Endothelial cell of umbilical vein (primary cell): Measurements from ENCODE around the gene RPS25. TPM values are rescaled to one million over a fixed set of nuclear protein-coding genes. Genes with fewer than 3 reads are reported as not detected.

Source experiments
- BruUV-seq: library from RNA; stranded (reverse); fragments of 400-500 nt; replicated peaks from 2 replicates; lab custom pipeline; 2021; lab: Mats Ljungman, UMichigan
- CTCF ChIA-PET: fragments of 300-600, 350-600 bp; sonication (Branson Sonifier 250); formaldehyde crosslinking; loops from one replicate; lab custom pipeline; 2021; ENCODE audit warnings: antibody characterized with exemption, inconsistent platforms; lab: Charles Lee
- POLR2A ChIA-PET: fragments of 300-600, 350-600 bp; sonication (Branson Sonifier 250); formaldehyde crosslinking; loops from one replicate; lab custom pipeline; 2021; ENCODE audit warnings: antibody characterized with exemption, inconsistent platforms; lab: Charles Lee
- DNase-seq: peaks from one replicate; pipeline ENCODE4 v3.0.0-alpha.2; 2011; ENCODE audit warnings: low read depth, low spot score
- FAIRE-seq: peaks from 2 replicates; lab custom pipeline; 2011; peaks lifted over from hg19 to GRCh38; lab: Jason Lieb, UNC
- H2AFZ ChIP-seq: 2 replicates; pipeline ENCODE4 v1.6.0; 2012; ENCODE audit warnings: low read depth, low read length, control low read depth, inconsistent platforms
- H3K27ac ChIP-seq: 2 replicates; pipeline ENCODE4 v1.5.1; 2011; ENCODE audit warnings: low read depth, mild to moderate bottlenecking, control low read depth, low read length, moderate library complexity; ENCODE audit not compliant: insufficient read depth
- H3K27me3 ChIP-seq, 2 experiments: 2 replicates each; pipeline versions ENCODE4 v1.6.0 to v1.6.1; 2011; ENCODE audit warnings: low read length in 2 of 2, mixed read lengths in 1 of 2; ENCODE audit not compliant: control insufficient read depth in 2 of 2, insufficient read depth in 2 of 2
- H3K36me3 ChIP-seq, 2 experiments: 2 replicates in 1 of 2; 3 replicates in 1 of 2; pipeline ENCODE4 v1.5.1; 2011; ENCODE audit warnings: low read length in 2 of 2, mild to moderate bottlenecking in 1 of 2, moderate library complexity in 1 of 2; ENCODE audit not compliant: control insufficient read depth in 2 of 2, insufficient read depth in 2 of 2; ENCODE audit errors: extremely low read depth in 1 of 2
- H3K4me1 ChIP-seq: 3 replicates; pipeline ENCODE4 v1.5.1; 2011; ENCODE audit warnings: mild to moderate bottlenecking, low read length; ENCODE audit not compliant: control insufficient read depth, insufficient read depth; ENCODE audit errors: extremely low read depth
- H3K4me2 ChIP-seq: 2 replicates; pipeline ENCODE4 v1.6.1; 2011; ENCODE audit warnings: low read length, control low read depth, mixed read lengths; ENCODE audit not compliant: insufficient read depth
- H3K4me3 ChIP-seq, 3 experiments: fragments of 200-600 bp in 1 of 3; sonication (generic), shearing (Covaris generic) in 1 of 3; replicated peaks in 1 of 3; 2 replicates each; pipeline ENCODE4 v1.5.1; 2011 to 2016; ENCODE audit warnings: control low read depth in 3 of 3, low read length in 3 of 3, mild to moderate bottlenecking in 2 of 3, inconsistent platforms in 1 of 3, low read depth in 1 of 3, moderate library complexity in 1 of 3; ENCODE audit not compliant: insufficient read depth in 1 of 3
- H3K79me2 ChIP-seq: 2 replicates; pipeline ENCODE4 v1.6.0; 2012; ENCODE audit warnings: low read length, inconsistent platforms; ENCODE audit not compliant: control insufficient read depth, insufficient read depth
- H3K9ac ChIP-seq: replicated peaks from 2 replicates; pipeline ENCODE3; 2011; ENCODE audit warnings: low read length, control low read depth; ENCODE audit not compliant: insufficient read depth; ENCODE audit errors: extremely low read depth
- H3K9me1 ChIP-seq: replicated peaks from 3 replicates; pipeline ENCODE4 v1.6.0; 2011; ENCODE audit warnings: mild to moderate bottlenecking, low read length; ENCODE audit not compliant: control insufficient read depth, insufficient read depth; ENCODE audit errors: extremely low read depth
- H3K9me3 ChIP-seq: replicated peaks from 2 replicates; pipeline ENCODE4 v1.5.1; 2012; ENCODE audit warnings: low read length, inconsistent platforms; ENCODE audit not compliant: control insufficient read depth, insufficient read depth
- H4K20me1 ChIP-seq: replicated peaks from 2 replicates; pipeline ENCODE3; 2011; ENCODE audit warnings: mild to moderate bottlenecking, low read length; ENCODE audit not compliant: control insufficient read depth, insufficient read depth; ENCODE audit errors: extremely low read depth
- CTCF ChIP-seq, 2 donors: IDR thresholded peaks; 1 replicate in 1 of 2; 2 replicates in 1 of 2; pipeline ENCODE4 v1.5.1; 2011; ENCODE audit warnings: low read length in 2 of 2, mild to moderate bottlenecking in 2 of 2, moderate library complexity in 2 of 2, control low read depth in 1 of 2, inconsistent platforms in 1 of 2, low read depth in 1 of 2; ENCODE audit not compliant: insufficient read depth in 1 of 2; ENCODE audit errors: extremely low read depth in 1 of 2
- EZH2 ChIP-seq: IDR thresholded peaks from 2 replicates; pipeline ENCODE4 v1.6.1; 2012; ENCODE audit warnings: borderline replicate concordance, low read depth, mild to moderate bottlenecking, moderate library complexity, low read length, inconsistent platforms; ENCODE audit not compliant: severe bottlenecking
- GATA2 ChIP-seq: IDR thresholded peaks from 2 replicates; pipeline ENCODE4 v1.7.0; 2011; ENCODE audit warnings: low read depth, mild to moderate bottlenecking, moderate library complexity, mixed read lengths, low read length; ENCODE audit not compliant: insufficient read length, insufficient read depth
- JUN ChIP-seq: IDR thresholded peaks from 2 replicates; pipeline ENCODE4 v1.6.1; 2011; ENCODE audit warnings: borderline replicate concordance, low read depth; ENCODE audit not compliant: insufficient read length, insufficient read depth
- MAX ChIP-seq: IDR thresholded peaks from 2 replicates; pipeline ENCODE4 v1.6.1; 2011; ENCODE audit not compliant: insufficient read depth, insufficient read length
- dilution Hi-C: fragments of 300-500 bp; cut with MboI; formaldehyde crosslinking; loops from one replicate; pipeline ENCODE4 v1.15.0; 2019; ENCODE audit warnings: low sequenced_read_pairs; ENCODE audit not compliant: extremely low pct_ligation_motif_present
- intact Hi-C: fragments of 100-400 bp; cut with micrococcal nuclease; formaldehyde crosslinking; loops from one replicate; pipeline ENCODE4 v1.10.0; 2022
- polyA plus RNA-seq, 4 experiments: library from polyadenylated mRNA; depleted of rRNA in 3 of 4; stranded (reverse) in 3 of 4; unstranded in 1 of 4; fragments of >200 nt; gene quantifications; 2 replicates each; pipeline versions ENCODE4 v1.2.1 to v1.2.3, GENCODE V29; 2011 to 2012; ENCODE audit warnings: missing spikeins in 1 of 4
- total RNA-seq: library from RNA; stranded (reverse); gene quantifications from 2 replicates; pipeline ENCODE4 v1.2.3, GENCODE V29; 2021

RPS25 gene
- total and polyA plus RNA-seq, 2 donors (not counting 3 experiments of a cell fraction or from before 2014, with no cell fraction given) = 887 to 992 TPM

GRCh38 chr11:119065369-119065768 is 47.2 kb upstream of the RPS25 start:
- Histone ChIP-seq H3K27me3 (no peaks in the 10 kb centered on the region), H2AFZ (no peak overlapping the region), H3K4me1 (peaks cover 3% of the 10 kb centered on the region), H3K9me3 (no peaks in the 10 kb centered on the region), H4K20me1 (no peaks in the 10 kb centered on the region), H3K79me2 (peaks cover 14% of the 10 kb centered on the region), H3K4me2 (no peak overlapping the region), H3K9ac (no peak overlapping the region), H3K4me3 (no peak overlapping the region), H3K9me1 (no peaks in the 10 kb centered on the region), H3K27ac (no peak overlapping the region), H3K36me3 (peaks cover 3 to 4% of the 10 kb centered on the region in 2 experiments)
- intact Hi-C loops (loop anchor here (2.0 to 5.0 kb wide), 3 partner anchors 131 to 273 kb away; partner anchors contain the start of gene MCAM), dilution Hi-C loops (no loop called here)
- DNase-seq (peak; percentile 31), FAIRE-seq (peak; percentile 66)
- TF ChIP-seq CTCF (IDR thresholded peaks at IDR 0.05; ENCODE audit: extremely low read depth in 1 of 2, insufficient read depth in 1 of 2, low read depth in 1 of 2, low read length in 2 of 2) (peak; percentile 25 to 58), GATA2 (peak; percentile 80), EZH2 (no peak), MAX (no peak), JUN (no peak)
- BruUV-seq = no TSS peak
- CTCF ChIA-PET = interaction anchor here (0.6 to 2.2 kb wide), 15 partner anchors 9 to 273 kb away, joined by 3 to 9 read pairs (median 3); partner anchors contain the start of genes DPAGT1, HMBS and HYOU1
- POLR2A ChIA-PET = no interaction called here
